HG03460 (cell line): ENCODE data around the gene SLC20A1.
A peak's percentile ranks its signal among the peaks of the same experiment; 100 is the strongest.
"Not testable (repeated sequence)": the region's sequence is repeated elsewhere in the genome, so short reads cannot be mapped to it uniquely, and the experiment has no call there.

ENCODE experiments used
- ATAC-seq: cut with Tn5 transposase; IDR thresholded peaks from one replicate; pipeline ENCODE4 v1.9.1; 2021; ENCODE audit not compliant: unreplicated experiment

The SLC20A1 gene, protein sequence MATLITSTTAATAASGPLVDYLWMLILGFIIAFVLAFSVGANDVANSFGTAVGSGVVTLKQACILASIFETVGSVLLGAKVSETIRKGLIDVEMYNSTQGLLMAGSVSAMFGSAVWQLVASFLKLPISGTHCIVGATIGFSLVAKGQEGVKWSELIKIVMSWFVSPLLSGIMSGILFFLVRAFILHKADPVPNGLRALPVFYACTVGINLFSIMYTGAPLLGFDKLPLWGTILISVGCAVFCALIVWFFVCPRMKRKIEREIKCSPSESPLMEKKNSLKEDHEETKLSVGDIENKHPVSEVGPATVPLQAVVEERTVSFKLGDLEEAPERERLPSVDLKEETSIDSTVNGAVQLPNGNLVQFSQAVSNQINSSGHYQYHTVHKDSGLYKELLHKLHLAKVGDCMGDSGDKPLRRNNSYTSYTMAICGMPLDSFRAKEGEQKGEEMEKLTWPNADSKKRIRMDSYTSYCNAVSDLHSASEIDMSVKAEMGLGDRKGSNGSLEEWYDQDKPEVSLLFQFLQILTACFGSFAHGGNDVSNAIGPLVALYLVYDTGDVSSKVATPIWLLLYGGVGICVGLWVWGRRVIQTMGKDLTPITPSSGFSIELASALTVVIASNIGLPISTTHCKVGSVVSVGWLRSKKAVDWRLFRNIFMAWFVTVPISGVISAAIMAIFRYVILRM

DNA sequence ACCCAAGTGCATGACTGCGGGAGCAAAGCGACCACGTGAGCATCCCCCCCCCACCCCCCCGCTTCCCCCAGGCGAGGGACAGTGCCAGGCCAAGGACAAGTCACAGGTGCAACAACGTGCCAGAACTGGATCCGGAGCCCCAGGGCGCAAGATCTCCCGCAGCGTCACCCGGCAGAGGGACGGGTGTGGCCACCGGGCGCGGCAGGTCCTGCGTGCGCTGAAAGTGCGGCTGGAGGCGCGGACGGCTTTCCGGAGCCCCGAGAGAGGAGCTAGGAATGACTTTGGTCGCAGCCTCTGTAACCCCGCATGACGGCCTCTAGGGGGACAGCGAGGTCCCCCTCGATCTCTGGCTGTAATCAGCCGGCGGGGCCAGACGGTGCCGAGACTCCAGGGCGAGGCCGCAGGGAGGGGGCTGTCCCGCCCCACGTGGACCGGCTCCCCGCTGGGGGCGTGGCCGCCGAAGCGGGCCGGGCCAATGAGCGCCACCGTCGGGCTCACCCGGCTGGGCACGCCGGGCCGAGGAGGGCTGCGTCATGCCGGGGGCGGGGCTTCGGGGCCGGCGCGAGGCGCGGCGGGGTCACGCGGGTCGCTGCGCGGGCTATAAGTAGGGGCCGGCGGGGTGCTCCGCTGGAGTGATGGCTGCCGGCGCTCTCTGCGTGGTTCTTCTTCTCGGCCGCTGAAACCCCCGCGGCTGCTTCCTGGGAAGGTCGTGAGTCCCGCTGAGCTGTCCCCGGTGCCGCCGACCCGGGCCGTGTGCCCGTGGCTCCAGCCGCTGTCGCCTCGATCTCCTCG, at the start of gene SLC20A1:
Gene SLC20A1 (plus strand): TSS at position 630 of the 792 bp plus-strand sequence. CDS start 890 bp downstream, outside the sequence.
- ATAC-seq = peak; percentile 90

DNA sequence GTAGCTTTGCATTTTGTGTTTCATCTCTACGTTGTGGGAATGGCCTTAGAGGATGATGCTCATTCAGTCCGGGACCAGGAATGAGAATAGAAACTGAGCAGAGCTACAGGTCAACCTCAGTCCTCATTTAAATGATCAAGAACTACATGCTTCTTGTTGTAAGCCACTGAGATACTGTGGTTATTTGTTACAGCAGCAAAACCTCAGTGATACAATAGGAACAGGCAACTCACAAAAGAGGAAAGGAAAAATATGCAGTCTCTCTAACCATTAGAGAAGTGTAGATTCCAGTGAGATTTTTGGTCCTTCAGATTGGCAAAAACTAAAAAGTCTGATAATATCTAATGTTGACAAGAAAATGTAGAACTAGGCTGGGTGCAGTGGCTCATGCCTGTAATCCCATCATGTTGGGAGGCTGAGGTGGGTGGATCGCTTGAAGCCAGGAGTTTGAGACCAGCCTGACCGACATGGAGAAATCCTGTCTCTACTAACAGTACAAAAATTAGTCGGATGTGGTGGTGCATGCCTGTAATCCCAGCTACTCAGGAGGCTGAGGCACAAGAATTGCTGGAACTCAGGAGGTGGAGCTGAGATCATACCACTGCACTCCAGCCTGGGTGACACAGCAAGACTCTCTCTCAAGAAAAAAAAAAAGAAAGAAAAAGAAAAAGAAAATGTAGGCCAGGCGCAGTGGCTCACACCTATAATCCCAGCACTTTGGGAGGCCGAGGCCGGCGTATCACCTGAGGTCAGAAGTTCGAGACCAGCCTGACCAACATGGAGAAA, 48.0 kb upstream of the SLC20A1 start:
- ATAC-seq = no peak

DNA sequence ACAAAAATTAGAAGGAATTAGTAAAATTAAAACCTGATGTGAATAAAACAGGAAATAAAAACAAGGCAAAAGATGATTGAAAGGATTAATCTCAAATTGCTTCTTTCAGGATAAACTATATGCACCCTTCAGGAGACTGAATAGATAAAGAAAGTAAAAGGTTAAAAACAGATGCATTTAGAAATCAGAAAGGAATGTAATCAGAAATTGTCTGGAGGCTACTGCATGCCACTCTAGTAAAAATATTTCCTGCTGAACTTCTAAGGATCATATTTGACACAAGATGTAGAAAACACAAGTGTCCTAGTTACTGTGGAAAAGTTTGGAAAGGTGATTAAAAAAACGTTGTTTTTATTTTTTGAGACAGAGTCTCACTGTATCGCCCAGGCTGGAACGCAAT, 45.1 kb upstream of the SLC20A1 start:
- no peak for ATAC-seq

DNA sequence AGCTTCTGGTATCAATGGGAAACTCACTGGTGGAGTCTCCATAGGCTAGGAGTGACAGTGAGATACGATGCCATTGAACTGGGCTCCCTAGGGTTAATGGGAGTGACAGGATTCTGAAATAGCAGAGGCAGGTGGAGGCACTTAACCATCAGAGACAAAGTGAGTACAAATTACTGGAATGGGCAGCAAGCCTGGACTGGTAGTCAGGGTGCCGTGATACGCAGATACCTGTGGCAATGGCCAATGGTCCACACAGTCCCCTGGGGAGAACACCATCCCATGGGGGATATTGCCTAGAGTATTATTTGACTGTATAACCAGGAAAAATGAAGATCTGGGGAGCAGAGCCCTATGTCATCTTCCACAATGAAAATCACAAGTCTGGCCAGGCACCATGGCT, 44.0 kb upstream of the SLC20A1 start:
- no peak for ATAC-seq

DNA sequence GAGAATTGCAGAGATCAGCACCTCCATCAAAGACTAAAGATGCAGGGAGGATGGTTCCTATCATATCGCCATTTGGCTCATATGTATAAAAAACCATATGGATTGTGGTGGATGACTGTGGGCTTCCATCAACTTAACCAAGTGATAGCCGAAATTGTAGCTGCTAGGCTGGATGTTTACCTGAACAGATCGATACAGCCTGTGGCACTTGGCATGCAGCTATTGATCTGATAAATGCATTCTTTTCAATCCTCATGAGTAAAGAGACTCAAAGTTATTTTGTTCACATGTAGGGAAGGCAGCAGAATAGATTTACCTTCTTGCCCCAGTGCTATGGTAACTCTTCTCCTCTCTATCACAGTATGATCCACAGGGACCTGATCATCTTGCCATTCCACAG, 42.8 kb upstream of the SLC20A1 start:
- no peak for ATAC-seq

DNA sequence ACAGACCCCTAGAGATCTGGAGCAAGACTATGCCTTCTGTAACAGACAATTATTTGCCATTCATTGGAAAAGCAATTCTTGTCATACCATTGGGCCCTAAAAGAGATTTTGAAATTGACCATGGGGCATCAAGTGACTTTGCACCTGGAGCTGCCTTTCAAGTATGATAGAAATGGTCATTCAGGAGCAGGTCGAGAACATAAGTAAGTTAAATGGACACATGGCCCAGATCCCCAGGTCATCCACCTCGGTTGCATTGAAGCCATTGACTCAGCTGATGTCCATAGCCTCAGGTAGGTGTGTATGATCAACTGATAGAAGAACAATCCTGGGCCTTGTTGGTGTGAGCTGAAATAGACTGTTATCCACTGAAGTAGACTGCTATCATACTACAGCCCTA, 42.0 kb upstream of the SLC20A1 start:
- ATAC-seq = no peak

DNA sequence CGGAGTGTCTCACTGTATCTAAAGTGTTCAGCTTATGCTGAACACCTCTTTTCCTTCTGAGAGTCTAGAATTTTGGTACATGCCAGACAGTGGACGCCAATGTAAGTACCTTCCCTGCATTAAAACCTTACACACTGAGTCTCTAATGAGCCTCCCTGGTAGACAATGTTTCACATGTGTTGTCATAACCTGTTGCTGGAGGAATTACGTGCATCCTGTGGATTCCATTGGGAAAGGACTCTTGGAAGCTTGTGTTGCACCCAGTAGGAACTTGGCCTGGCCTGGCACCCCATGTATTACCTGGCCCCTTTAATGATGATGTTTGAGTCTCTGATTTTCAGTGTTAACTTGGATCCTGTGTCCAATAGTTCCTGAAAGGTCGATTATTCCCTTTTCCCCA, 40.8 kb upstream of the SLC20A1 start:
- ATAC-seq = no peak

DNA sequence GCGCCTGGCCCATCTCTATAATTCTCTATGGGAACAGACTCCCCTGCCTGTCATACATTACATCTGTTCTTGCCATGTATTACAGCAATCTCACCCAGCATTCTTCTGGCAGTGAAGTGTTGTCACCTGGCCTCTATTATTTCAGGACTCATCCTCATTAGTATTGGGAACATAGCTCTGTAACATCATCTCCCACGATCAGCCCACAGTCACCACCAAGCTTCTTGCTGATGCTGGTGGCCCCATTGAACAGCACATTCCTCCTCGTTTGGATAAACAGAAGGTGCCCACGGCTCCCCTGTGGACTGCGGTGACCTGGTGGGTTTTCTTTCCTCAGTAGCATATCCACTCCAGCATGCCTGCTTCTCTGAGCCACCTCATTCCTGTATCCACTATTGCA, 39.8 kb upstream of the SLC20A1 start:
- no peak for ATAC-seq

DNA sequence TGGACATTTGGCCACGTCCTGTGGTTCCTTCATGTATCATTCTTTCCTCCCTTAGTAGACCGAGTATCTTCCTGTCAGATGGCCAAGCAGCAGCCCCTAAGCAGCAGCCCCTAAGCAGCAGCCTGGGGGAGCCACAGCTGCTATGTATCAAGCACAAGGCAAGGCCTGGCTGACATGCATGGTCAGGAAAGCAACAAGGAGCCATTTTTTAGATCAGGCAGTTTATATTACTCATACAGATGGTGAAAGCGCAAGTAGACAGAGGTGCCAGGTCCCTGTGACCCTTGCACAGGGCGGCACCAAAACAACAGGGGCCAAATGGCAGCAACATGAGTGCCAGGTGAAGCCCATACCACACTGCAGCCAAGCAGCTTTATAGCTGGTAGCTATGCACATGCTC, 39.2 kb upstream of the SLC20A1 start:
- no peak for ATAC-seq

DNA sequence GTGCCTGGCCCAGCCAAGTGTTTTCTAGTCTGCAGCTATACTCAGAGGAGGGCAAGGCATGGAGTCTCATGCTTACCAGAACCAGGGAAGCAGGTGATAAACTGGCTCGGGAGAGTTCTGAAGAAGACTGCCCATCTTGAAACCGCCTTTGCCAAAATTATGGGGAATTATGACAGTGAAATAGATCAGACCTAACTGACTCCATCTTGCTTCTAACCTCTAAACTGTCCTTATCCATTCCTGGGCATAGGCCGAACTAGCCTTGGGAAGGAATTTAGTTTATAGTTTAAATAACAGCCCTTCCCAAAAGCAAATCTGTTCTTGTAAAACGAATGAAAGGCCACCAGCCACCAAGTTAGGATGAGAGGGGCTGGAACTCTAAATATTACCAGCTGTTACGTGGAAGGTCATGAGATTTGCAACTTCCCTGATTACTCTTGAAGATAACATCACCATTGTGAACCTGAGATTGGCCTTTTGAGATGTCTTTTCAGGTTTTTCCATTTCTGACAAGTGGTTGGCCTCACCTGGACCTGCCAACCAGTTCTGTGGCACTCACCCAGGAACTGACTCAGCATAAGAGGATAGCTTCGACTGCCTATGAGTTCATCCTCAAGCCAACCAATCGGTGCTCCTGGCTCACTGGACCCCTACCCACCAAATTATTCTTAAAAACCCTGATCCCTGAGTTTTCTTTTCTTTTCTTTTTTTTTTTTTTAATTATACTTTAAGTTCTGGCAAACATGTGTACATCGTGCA, 37.9 kb upstream of the SLC20A1 start:
- ATAC-seq = no peak

DNA sequence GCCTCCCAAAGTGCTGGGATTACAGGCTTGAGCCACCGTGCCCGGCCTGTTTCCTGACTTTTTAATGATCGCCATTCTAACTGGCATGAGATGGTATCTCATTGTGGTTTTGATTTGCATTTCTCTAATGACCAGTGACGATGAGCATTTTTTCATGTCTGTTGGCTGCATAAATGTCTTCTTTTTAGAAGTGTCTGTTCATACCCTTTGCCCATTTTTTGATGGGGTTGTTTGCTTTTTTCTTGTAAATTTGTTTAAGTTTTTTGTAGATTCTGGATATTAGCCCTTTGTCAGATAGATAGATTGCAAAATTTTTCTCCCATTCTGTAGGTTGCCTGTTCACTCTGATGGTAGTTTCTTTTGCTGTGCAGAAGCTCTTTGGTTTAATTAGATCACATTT, 36.4 kb upstream of the SLC20A1 start:
- not testable (repeated sequence) for ATAC-seq

DNA sequence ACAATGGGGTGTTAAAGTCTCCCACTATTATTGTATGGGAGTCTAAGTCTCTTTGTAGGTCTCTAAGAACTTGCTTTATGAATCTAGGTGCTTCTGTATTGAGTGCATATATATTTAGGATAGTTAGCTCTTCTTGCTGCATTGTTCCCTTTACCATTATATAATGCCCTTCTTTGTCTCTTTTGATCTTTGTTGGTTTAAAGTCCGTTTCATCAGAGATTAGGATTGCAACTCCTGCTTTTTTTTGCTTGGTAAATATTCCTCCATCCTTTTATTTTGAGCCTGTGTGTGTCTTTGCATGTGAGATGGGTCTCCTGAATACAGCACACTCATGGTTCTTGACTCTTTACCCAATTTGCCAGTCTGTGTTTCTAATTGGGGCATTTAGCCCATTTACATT, 33.5 kb upstream of the SLC20A1 start:
- ATAC-seq = not testable (repeated sequence)

DNA sequence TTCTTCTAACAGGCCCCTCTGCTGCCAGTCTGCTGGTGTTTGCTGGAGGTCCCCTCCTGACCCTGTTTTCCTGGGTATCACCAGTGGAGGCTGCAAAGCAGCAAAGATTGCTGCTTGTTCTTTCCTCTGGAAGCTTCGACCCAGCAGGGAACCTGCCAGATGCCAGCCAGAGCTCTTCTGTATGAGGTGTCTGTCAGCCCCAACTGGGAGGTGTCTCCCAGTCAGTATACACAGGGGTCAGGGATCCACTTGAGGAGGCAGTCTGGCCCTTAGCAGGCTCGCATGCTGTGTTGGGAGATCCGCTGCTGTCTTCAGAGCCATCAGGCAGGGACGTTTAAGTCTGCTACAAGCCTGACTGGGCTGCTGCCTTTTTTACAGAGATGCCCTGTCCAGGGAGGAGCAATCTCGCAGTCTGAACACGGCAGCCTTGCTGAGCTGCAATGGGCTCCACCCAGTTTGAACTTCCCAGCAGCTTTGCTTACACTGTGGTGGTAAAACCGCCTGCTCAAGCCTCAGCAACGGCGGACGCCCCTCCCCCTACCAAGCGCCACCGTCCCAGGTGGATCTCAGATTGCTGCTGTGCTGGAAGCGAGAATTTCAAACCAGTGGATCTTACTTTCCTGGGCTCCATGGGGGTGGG, 31.4 kb upstream of the SLC20A1 start:
- no peak for ATAC-seq

DNA sequence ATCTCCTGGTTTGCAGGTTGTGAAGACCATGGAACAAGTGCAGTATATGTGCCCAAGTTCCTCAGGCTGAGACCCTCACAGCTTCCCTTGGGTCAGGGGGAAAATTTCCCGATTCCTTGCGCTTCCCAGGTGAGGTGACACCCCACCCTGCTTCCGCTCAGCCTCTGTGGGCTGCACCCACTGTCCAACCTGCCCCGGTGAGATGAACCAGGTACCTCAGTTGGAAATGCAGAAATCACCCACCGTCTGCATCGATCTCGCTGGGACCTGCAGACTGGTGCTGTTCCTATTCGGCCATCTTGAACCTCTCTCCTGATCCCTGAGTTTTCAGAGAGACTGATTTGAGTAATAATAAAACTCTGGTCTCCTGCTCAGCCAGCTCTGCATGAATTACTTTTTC, 30.7 kb upstream of the SLC20A1 start:
- no peak for ATAC-seq

DNA sequence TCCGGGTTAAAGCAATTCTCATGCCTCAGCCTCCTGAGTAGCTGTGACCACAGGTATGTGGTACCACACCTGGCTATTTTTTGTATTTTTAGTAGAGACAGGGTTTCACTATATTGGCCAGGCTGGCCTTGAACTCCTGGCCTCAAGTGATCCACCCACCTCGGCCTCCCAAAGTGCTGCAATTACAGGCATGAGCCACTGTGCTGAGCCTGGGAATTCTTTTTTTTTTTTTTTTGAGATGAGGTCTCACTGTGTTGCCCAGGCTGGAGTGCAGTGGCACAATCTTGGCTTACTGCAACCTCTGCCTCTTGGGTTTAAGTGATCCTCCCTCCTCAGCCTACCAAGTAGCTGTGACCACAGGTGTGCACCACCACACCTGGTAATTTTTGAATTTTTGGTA, 29.9 kb upstream of the SLC20A1 start:
- ATAC-seq = not testable (repeated sequence)

DNA sequence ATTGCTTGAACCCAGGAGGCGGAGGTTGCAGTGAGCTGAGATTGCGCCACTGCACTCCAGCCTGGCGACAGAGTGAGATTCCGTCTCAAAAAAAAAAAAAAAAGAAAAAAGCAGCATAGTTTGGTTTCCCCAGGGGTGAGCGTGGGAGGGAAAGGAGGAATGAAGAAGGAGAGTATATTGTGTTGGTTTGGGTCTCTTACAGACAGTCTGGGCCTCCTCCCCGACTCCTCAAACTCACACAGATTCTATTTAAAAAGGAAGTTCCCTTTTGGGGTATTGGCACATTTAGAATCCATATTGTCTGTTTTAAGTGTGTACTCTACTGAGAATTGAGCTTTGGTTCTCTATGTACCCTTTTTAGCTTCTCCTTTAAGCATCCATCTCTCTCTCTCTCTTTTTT, 27.4 kb upstream of the SLC20A1 start:
- no peak for ATAC-seq

DNA sequence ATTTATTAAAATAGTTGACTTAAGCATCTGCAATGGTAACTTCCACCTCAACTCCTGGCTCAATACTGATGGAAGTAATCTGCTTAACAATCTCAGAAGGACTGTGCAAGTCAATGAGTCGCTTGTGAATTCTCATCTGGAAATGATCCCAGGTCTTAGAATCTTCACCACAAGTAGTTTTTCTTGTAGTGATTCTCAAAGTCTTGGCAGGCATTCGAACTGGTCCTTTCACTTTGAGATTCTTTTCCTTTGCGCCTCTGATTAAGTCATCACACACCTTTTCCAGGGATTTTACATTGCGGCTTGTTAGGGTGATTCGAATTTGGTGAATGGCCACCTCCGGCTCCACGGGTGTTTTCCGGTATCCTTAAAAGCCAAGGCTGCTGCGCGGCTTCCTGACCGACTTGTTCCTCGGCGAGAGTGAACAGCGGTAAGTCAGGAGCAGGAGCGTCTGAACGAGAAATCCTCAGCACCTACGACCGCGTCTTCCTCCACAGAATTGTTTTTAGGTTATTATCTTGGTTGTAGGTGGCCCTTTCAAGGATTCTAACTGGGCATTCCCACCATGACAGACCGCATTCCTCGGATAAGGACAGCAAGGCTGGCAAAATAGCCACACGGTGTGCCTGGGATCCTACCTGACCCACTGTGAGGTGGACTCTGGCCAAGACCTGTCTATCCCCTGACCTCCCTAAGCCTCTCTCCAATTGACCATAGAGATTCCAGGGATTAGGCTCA, 23.8 kb upstream of the SLC20A1 start:
- no peak for ATAC-seq

DNA sequence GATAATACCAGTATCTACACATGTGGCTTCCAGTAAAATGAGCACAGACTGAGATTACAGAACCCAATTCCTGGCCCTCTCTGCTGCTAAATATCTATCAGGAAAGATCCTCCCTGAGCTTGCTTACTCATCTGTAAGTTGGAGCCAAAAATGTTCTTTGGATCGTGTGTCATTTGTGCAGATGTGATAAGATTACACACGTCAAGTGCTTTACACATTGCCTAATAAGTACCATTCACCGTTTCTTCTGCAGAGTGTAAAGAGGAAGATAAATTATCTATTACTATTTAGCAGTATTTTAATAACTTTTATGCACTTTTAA, 23.2 kb upstream of the SLC20A1 start:
- no peak for ATAC-seq
